ENCODE results near the gene CHST6.
"Not testable (repeated sequence)": the region's sequence is repeated elsewhere in the genome, so short reads cannot be mapped to it uniquely, and the experiment has no call there.

The CHST6 gene

GRCh38 chr16:75475420-75475847, 19.8 kb downstream of the CHST6 start:
- DNase-seq (ENCODE audit: low spot score), result no peak

GRCh38 chr16:75472908-75473877, 22.0 kb downstream of the CHST6 start:
- DNase-seq (ENCODE audit: low spot score), result no peak

DNA sequence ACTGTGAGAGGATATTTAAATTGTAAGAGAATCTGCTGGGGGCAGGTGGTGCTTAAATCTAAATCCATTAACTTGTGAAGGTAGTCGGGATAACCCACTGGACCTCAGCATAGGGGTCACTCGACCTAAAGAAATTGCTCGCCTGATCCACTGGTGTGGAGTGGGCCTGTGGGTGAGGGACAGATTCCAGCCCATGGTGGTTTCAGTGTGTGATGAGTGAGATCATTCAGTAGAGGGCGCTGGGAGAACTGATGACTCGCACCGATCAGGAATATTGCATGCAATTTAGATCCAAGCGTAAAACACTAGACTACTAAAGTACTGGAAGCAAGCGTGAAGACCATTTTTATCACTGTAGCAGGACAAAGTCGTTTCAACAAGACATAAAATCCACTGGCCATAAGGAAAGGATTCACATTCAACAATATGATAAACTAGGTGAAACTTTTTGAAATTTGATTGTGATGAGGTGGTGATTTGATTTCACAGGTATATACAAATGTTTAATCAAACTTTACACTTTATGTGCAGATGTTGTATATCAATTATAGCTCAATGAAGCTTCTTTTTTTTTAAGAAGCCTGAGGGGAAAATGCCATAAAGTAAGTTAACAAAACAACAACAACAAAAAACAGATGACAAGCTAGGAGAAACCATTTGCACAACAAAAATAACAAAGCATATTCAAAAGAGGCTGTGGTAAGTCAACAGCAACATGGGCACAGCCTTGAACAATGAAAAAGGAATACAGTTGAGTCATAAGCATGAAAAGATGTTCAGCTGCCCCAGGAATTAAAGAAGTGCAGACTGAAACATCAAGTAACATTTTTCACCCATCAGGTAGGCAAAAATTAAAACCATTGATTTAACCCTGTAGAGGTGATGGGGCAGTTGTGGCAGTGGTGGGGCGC, 23.3 kb downstream of the CHST6 start:
- no peak for DNase-seq (ENCODE audit: low spot score)

DNA sequence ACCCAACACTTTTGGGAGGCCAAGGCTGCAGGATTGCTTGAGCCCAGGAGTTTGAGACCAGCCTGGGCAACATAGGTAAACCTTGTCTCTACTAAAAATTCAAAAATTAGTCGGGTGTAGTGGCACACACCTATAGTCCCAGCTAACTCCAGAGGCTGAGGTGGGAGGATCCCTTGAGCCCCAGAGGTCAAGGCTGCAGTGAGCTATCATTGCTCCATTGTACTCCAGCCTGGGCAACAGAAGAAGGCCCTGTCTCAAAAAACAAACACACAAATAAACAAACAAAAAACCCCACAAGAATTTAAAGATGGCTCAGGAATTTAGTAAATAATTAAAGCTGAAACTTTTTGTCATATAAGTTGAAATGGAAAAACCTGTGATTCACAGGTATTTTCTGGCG, 28.5 kb downstream of the CHST6 start:
- no peak for DNase-seq (ENCODE audit: low spot score)

- DNase-seq (ENCODE audit: low spot score), result peak; percentile 99
Measured at GRCh38 chr16:75464122-75464918, 30.9 kb downstream of the CHST6 start, which contains the start of gene TMEM170A. Gene TMEM170A (minus strand): TSS chr16:75464689. CDS start chr16:75464600, 89 bp downstream.

- peak; percentile 81 for DNase-seq (ENCODE audit: low spot score)
Measured at GRCh38 chr16:75463389-75464121, 31.7 kb downstream of the CHST6 start.

GRCh38 chr16:75462806-75463205, 32.4 kb downstream of the CHST6 start:
- no peak for DNase-seq (ENCODE audit: low spot score)

DNA sequence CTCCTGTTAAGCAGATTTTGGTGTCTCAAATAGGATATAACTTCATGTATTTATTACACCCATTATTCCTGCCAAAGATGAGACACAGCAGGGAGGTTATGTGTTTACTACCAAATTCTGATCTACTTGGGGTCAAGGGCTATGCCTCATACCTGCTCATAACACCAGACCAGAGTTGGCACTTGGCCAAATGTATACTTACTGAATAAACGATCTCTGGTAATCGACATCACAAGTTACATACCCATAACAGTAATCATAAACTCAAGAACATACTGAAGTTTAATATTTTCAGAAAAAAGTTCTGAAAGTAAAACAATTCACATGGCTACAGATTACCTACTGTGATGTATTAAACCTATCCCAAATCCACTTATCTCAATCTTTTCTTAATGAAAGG, 33.7 kb downstream of the CHST6 start:
- DNase-seq (ENCODE audit: low spot score), result no peak

DNA sequence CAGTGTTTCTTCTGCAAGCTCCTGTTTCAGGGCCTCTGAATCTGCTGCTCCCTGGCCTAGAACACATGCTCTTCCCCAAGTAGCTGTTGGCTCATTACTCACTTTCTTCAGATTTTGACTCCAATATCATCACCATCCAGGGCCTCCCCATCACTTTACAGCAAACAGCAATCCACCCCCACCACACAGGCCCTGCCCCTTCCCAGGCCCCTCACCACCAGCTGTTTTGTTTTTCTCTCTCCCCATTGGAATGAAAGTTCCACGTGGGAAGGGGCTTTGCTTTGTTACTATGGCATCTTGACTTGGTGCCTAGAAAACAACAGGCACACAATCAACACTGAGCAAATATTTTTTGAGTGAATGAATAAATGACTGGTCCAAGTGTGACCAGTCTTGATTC, 34.8 kb downstream of the CHST6 start:
- DNase-seq (ENCODE audit: low spot score), result no peak

- no peak for DNase-seq (ENCODE audit: low spot score)
Measured at GRCh38 chr16:75459691-75460090, 35.5 kb downstream of the CHST6 start.

GRCh38 chr16:75458439-75458838, 36.8 kb downstream of the CHST6 start:
- DNase-seq (ENCODE audit: low spot score), result no peak

DNA sequence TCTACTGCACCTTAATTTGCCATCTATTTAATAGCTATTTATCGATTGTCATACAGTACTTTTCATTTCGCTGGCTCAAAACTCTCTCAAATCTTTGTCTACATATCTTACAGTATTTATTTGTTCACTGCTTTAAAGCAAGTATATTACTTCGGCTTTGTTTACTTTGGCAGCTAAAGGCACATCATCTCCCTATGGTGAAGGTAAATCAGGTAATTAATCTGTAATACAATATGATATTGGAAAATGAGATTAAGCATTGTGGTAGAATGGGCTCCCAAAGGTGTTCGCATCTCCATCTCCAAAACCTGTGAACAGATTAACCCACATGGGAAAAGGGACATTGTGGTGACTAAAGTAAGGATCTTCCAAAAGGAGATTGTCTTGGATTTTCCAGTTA, 37.2 kb downstream of the CHST6 start:
- DNase-seq (ENCODE audit: low spot score), result no peak

DNA sequence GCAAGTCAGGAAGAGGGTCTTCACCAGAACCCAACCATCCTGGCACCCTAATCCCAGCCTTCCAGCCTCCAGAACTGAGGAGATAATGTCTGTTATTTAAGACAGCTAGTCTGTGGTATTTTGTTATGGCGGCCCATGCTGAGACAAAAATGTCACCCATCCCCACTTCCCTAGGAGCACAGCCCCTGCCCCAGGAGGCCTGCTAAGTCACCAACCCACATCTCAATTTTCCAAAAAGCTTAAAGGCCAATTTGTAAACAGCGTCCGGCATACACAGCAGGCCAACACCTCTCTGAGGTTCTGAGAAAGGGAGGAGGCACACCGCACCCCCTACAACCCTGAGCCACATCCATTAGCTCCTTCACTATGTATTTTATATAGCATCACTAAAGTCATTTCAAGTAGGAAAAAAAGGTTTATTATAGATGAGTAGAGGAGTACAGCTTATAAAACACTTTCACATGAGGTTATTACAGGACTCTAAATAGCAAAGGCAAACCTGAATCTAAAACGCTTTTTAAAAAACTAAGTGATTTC, 37.7 kb downstream of the CHST6 start:
- no peak for DNase-seq (ENCODE audit: low spot score)

DNA sequence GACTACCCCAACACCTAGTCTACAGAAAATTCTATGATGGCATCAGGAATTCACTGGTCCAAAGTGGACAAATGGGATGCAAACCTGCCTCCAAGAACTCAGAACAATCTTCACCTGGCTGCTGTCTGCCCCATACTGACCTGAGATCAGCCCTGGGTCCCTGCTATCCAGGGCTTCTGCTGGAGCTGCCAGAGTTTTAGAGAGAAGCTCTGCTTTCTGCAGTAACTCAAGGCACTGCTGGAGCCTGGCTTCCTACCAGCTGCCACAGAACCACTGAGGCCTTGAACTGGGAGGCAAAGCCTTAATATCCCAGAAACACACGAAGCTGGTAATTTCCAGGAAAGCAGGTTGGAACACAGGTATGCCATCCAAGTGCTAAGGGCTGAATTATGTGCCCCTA, 38.3 kb downstream of the CHST6 start:
- DNase-seq (ENCODE audit: low spot score), result no peak

GRCh38 chr16:75456486-75456885, 38.8 kb downstream of the CHST6 start:
- DNase-seq (ENCODE audit: low spot score), result not testable (repeated sequence)

GRCh38 chr16:75455677-75456076, 39.6 kb downstream of the CHST6 start:
- DNase-seq (ENCODE audit: low spot score), result no peak

GRCh38 chr16:75452464-75453190, 42.6 kb downstream of the CHST6 start:
- no peak for DNase-seq (ENCODE audit: low spot score)

GRCh38 chr16:75446416-75446815, 48.8 kb downstream of the CHST6 start:
- no peak for DNase-seq (ENCODE audit: low spot score)

GRCh38 chr16:75445298-75445697, 49.9 kb downstream of the CHST6 start:
- peak; percentile 4 for DNase-seq (ENCODE audit: low spot score)

DNA sequence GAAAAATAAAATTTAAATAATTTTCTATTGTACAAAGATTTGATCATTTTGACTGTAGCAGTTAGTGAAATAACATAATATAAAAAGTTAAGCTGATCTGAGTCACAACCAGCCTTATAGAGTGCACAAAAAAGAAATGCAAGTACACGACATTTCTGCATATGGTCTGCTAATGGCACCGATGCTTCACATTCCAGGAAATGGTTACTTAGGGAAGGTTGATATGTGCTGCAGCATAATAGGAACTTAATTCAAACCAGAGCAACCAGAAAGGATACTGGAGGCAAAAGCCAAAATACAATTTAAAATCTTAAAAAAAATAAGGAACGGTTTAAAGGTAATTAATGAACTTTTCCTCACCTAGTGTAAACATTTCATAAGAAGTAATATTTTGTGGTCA, 51.9 kb downstream of the CHST6 start:
- DNase-seq (ENCODE audit: low spot score), result no peak

All from ecto neural progenitor cell (in vitro differentiated cells).